ENCODE measurements around the gene WBP4. TPM values are rescaled to one million over a fixed set of nuclear protein-coding genes. Genes with fewer than 3 reads are reported as not detected.

Gene WBP4
- total and polyA plus RNA-seq, 2 of the 4 experiments (the other 2 are of a cell fraction): 4.3 to 11.0 TPM

- POLR2A ChIA-PET (ENCODE audit: unreplicated experiment): no interaction called here
- no peak overlapping the region for H3K4me2 ChIP-seq (ENCODE audit: low read depth, low read length)
These were observed 21.6 kb upstream of the WBP4 start for GRCh38 chr13:41039746-41040145.

More at GRCh38 chr13:41039746-41040145, 21.6 kb upstream of the WBP4 start:
- no peaks in the 10 kb centered on the region for H3K9me3 ChIP-seq (ENCODE audit: control insufficient read depth, insufficient read depth, low read length)
- H3K9me1 ChIP-seq (ENCODE audit: insufficient read depth, low read length): peaks cover 9% of the 10 kb centered on the region
- no peak overlapping the region for H3K56ac ChIP-seq (ENCODE audit: extremely low read depth, insufficient read depth, low read length)
- no peak overlapping the region for H4K91ac ChIP-seq (ENCODE audit: insufficient read depth, low read depth, low read length)
- H4K8ac ChIP-seq (ENCODE audit: low read depth in 2 of 2, low read length in 2 of 2): no peak overlapping the region
- BruUV-seq (replicated peaks): no TSS peak
- dilution Hi-C loops (cut with HindIII; ENCODE audit: low sequenced_read_pairs, unreplicated experiment) (no loop called here), intact Hi-C loops (cut with micrococcal nuclease) (no loop called here), in situ Hi-C loops (cut with MboI; ENCODE audit: low sequenced_read_pairs) (no loop called here)
- no peak overlapping the region for H3K9ac ChIP-seq (ENCODE audit: low read depth, low read length)
- H2BK20ac ChIP-seq (ENCODE audit: low read depth, low read length): no peak overlapping the region
- no peaks in the 10 kb centered on the region for H3K36me3 ChIP-seq (ENCODE audit: control insufficient read depth, insufficient read depth, low read length)
- no peak overlapping the region for H3K4ac ChIP-seq (ENCODE audit: low read depth, low read length)
- no peak overlapping the region for H2BK120ac ChIP-seq (ENCODE audit: low read depth, low read length)
- CTCF ChIA-PET: no interaction called here
- no peak for DNase-seq
- no peak overlapping the region for H2AK9ac ChIP-seq (replicated peaks; ENCODE audit: low read depth, low read length, poor library complexity)
- no peak overlapping the region for H4K5ac ChIP-seq (ENCODE audit: low read depth, low read length)
- peaks cover 3 to 45% of the 10 kb centered on the region in 2 experiments; a peak in 2 of 4 replicates for H3K79me1 ChIP-seq (ENCODE audit: low read depth in 1 of 2, low read length in 2 of 2)
- no peak for ATAC-seq (ENCODE audit: low read depth)
- H3K27ac ChIP-seq (ENCODE audit: insufficient read depth, low read length): no peak overlapping the region
- no peak overlapping the region for H3K14ac ChIP-seq (replicated peaks; ENCODE audit: low read depth, low read length)
- H4K20me1 ChIP-seq (ENCODE audit: insufficient read depth, low read length): peaks cover 31% of the 10 kb centered on the region
- H2AK5ac ChIP-seq (ENCODE audit: low read depth, low read length): no peak overlapping the region
- H3K18ac ChIP-seq (ENCODE audit: low read depth, low read length): no peak overlapping the region
- H3K4me1 ChIP-seq (ENCODE audit: control insufficient read depth, insufficient read depth, low read length): peaks cover 7% of the 10 kb centered on the region; the same call in 1 of the 2 replicates
- H2BK5ac ChIP-seq (ENCODE audit: low read depth, low read length, poor library complexity, severe bottlenecking): no peak overlapping the region
- no peak overlapping the region for H3K4me3 ChIP-seq (ENCODE audit: insufficient read depth, low read depth, low read length)
- no peak overlapping the region for H2AFZ ChIP-seq (replicated peaks; ENCODE audit: low read length, poor library complexity)
- TF ChIP-seq USF2 (IDR thresholded peaks at IDR 0.05; ENCODE audit: low read depth, low read length) (no peak), MXI1 (IDR thresholded peaks at IDR 0.05; ENCODE audit: borderline replicate concordance, low read depth, low read length) (no peak), BHLHE40 (IDR thresholded peaks at IDR 0.05; ENCODE audit: low read depth, low read length) (no peak), SMC3 (IDR thresholded peaks at IDR 0.05; ENCODE audit: low read depth, low read length) (no peak), CHD1 (IDR thresholded peaks at IDR 0.05; ENCODE audit: low read depth, low read length) (no peak), MAZ (IDR thresholded peaks at IDR 0.05; ENCODE audit: borderline replicate concordance, low read depth, low read length) (no peak), CEBPB (IDR thresholded peaks at IDR 0.05; ENCODE audit: low read depth, low read length) (no peak), RAD21 (IDR thresholded peaks at IDR 0.05; ENCODE audit: low read length) (no peak), NFE2L2 (IDR thresholded peaks at IDR 0.05; ENCODE audit: low read depth, low read length) (no peak), POLR2A (IDR thresholded peaks at IDR 0.05; ENCODE audit: low read depth, low read length) (no peak), RCOR1 (IDR thresholded peaks at IDR 0.05; ENCODE audit: insufficient replicate concordance, low read length) (no peak), RFX5 (IDR thresholded peaks at IDR 0.05; ENCODE audit: low read depth, low read length) (no peak), MAFK (IDR thresholded peaks at IDR 0.05; ENCODE audit: low read depth, low read length) (no peak)
- TF ChIP-seq, protein P1, sequence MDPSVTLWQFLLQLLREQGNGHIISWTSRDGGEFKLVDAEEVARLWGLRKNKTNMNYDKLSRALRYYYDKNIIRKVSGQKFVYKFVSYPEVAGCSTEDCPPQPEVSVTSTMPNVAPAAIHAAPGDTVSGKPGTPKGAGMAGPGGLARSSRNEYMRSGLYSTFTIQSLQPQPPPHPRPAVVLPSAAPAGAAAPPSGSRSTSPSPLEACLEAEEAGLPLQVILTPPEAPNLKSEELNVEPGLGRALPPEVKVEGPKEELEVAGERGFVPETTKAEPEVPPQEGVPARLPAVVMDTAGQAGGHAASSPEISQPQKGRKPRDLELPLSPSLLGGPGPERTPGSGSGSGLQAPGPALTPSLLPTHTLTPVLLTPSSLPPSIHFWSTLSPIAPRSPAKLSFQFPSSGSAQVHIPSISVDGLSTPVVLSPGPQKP (IDR thresholded peaks at IDR 0.05; ENCODE audit: borderline replicate concordance, low read depth, low read length): no peak
- no peaks in the 10 kb centered on the region for H3K27me3 ChIP-seq (ENCODE audit: control insufficient read depth, insufficient read depth, low read length)
- no peak overlapping the region for H2BK15ac ChIP-seq (ENCODE audit: low read depth, low read length)
- H3K23ac ChIP-seq (ENCODE audit: low read depth, low read length): no peak overlapping the region

Measured in IMR-90 (cell line).